Occipital lobe (tissue), 2 donors: ENCODE results near the gene ZNF699. TPM values are rescaled to one million over a fixed set of nuclear protein-coding genes. Genes with fewer than 3 reads are reported as not detected.
"Not testable (repeated sequence)": the region's sequence is repeated elsewhere in the genome, so short reads cannot be mapped to it uniquely, and the experiment has no call there.

ENCODE experiments used
- DNase-seq: peaks from one replicate; lab custom pipeline; 2025; lab: John Stamatoyannopoulos, UW
- total RNA-seq: library from RNA; depleted of rRNA; stranded (reverse); fragments of >200 nt; gene quantifications from one replicate; pipeline ENCODE4 v1.2.3, GENCODE V29; 2014

The ZNF699 gene
- total RNA-seq, 1 donor from 2014 or later: 25.7 TPM

DNA sequence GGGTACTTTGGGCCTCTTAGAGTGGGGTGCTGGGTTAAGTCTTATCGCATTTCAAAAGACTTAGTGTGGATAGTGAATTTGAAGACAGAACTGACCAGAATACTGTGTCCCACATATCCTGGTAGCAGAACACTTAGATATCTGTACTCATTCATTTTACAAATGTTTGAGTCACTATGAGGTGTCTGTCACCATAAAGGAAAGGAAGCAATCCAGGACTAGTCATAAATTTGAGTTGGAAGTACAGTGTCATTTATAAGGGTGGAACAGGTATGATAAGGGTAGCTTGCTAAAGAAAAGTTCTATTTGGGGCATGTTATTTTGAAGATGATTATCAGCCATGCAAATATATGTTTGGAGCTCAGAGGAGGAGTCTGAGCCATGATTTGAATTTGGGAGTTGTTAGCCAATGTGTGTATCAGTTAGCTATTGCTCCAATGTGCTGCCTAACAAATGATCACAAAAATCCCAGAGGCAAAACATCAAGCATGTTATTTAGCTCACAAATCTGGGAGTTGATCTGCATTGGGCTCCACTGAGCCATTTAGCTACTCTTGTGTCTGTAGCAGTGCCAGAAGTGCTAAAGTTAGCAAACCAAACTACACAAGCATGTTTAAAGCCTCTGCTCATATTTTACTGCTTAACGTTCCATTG, 20.3 kb downstream of the ZNF699 start:
- no peak for DNase-seq

- not testable (repeated sequence) for DNase-seq
Observed at GRCh38 chr19:9283485-9283884, 26.2 kb downstream of the ZNF699 start.

- DNase-seq: no peak
Observed at GRCh38 chr19:9251236-9251635, 58.4 kb downstream of the ZNF699 start.

- no peak for DNase-seq
Observed at GRCh38 chr19:9250630-9251029, 59.0 kb downstream of the ZNF699 start, which contains the start of gene OR7E24. Gene OR7E24, plus strand, starts transcription at chr19:9250930. Its CDS starts 114 bp downstream, at chr19:9251044.

Other genes starting within 250 kb of the ZNF699 start
- not detected for gene OR1M1, start 222.8 kb downstream of the ZNF699 start, total RNA-seq
- not detected for gene OR7G2, start 202.4 kb downstream of the ZNF699 start, total RNA-seq
- not detected for gene OR7G1, start 194.1 kb downstream of the ZNF699 start, total RNA-seq
- not detected for gene OR7G3, start 182.9 kb downstream of the ZNF699 start, total RNA-seq
- gene ZNF317, start 169.4 kb downstream of the ZNF699 start, total RNA-seq: 18.7 TPM
- gene OR7D2, start 130.9 kb downstream of the ZNF699 start, total RNA-seq: not detected
- not detected for gene OR7D4, start 90.2 kb downstream of the ZNF699 start, total RNA-seq
- not detected for gene OR7E24, start 58.9 kb downstream of the ZNF699 start, total RNA-seq
- 52.7 TPM for gene ZNF559, start 14.3 kb upstream of the ZNF699 start, total RNA-seq
- 11.9 TPM for gene ZNF177, start 53.2 kb upstream of the ZNF699 start, total RNA-seq
- 15.4 TPM for gene ZNF266, start 125.7 kb upstream of the ZNF699 start, total RNA-seq
- gene ZNF560, start 188.8 kb upstream of the ZNF699 start, total RNA-seq: 0.31 TPM
- gene ZNF426, start 228.8 kb upstream of the ZNF699 start, total RNA-seq: 23.7 TPM